Body of pancreas (tissue), 4 donors: ENCODE measurements around the gene TIPIN.
"Not testable (repeated sequence)": the region's sequence is repeated elsewhere in the genome, so short reads cannot be mapped to it uniquely, and the experiment has no call there.

Source experiments
- POLR2A ChIP-seq, 3 donors: fragments of 450-650 bp; IDR thresholded peaks; one replicate each; pipeline ENCODE4 v1.6.1; 2016; ENCODE audit warnings: antibody characterized with exemption in 3 of 3, mild to moderate bottlenecking in 2 of 3
- TF ChIP-seq, protein P1 (sequence below), 7 experiments: fragments of 450-650 bp in 4 of 7; fragments of 200-600 bp in 3 of 7; sonication (generic) in 3 of 7; IDR thresholded peaks; one replicate each; pipeline ENCODE4 v1.5.1; 2016 to 2019; ENCODE audit warnings: antibody characterized with exemption in 7 of 7

DNA sequence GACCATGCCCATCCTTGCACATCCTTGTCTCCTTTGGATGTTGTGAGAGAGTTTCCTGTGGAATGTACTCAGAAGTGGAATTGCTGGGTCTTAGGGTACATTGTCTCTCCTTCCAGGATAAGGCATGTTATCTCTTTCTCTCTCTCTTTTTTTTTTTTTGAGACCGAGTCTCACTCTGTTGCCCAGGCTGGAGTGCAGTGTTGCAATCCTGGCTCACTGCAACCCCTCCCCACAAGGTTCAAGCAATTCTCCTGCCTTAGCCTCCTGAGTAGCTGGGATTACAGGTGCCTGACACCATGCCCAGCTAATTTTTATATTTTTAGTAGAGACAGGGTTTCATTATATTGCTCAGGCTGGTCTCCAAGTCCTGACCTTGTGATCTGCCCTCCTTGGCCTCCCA is 36.6 kb upstream of the TIPIN start:
- TF ChIP-seq, protein P1, sequence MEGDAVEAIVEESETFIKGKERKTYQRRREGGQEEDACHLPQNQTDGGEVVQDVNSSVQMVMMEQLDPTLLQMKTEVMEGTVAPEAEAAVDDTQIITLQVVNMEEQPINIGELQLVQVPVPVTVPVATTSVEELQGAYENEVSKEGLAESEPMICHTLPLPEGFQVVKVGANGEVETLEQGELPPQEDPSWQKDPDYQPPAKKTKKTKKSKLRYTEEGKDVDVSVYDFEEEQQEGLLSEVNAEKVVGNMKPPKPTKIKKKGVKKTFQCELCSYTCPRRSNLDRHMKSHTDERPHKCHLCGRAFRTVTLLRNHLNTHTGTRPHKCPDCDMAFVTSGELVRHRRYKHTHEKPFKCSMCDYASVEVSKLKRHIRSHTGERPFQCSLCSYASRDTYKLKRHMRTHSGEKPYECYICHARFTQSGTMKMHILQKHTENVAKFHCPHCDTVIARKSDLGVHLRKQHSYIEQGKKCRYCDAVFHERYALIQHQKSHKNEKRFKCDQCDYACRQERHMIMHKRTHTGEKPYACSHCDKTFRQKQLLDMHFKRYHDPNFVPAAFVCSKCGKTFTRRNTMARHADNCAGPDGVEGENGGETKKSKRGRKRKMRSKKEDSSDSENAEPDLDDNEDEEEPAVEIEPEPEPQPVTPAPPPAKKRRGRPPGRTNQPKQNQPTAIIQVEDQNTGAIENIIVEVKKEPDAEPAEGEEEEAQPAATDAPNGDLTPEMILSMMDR (IDR thresholded peaks at IDR 0.05) = not testable (repeated sequence)
- TF ChIP-seq POLR2A (IDR thresholded peaks at IDR 0.05) = not testable (repeated sequence)
